Kidney epithelial cell (primary cell): ENCODE data around the gene JPH3. TPM values are rescaled to one million over a fixed set of nuclear protein-coding genes. Genes with fewer than 3 reads are reported as not detected.

Source experiments
- DNase-seq: peaks from one replicate; pipeline ENCODE4 v3.0.0-alpha.2; 2010; ENCODE audit warnings: low read depth
- H3K27me3 ChIP-seq: 2 replicates; pipeline ENCODE4 v1.6.0; 2011; ENCODE audit warnings: low read length; ENCODE audit not compliant: control insufficient read depth, insufficient read depth
- H3K36me3 ChIP-seq: 2 replicates; pipeline ENCODE4 v1.5.1; 2011; ENCODE audit warnings: low read length; ENCODE audit not compliant: control insufficient read depth, insufficient read depth
- H3K4me3 ChIP-seq: 2 replicates; pipeline ENCODE4 v1.5.1; 2011; ENCODE audit warnings: low read depth, mild to moderate bottlenecking, control low read depth, low read length
- total RNA-seq: library from RNA; depleted of rRNA; stranded (reverse); fragments of >200 nt; gene quantifications from 2 replicates; pipeline ENCODE4 v1.2.3, GENCODE V29; 2015
- TF ChIP-seq, protein P1 (sequence below): IDR thresholded peaks from 2 replicates; pipeline ENCODE4 v1.5.1; 2011; ENCODE audit warnings: mild to moderate bottlenecking, moderate library complexity, low read length, control low read depth, inconsistent platforms; ENCODE audit not compliant: insufficient read depth, poor library complexity, severe bottlenecking

Gene JPH3
- total RNA-seq, 1 donor from 2014 or later = 2.1 TPM

- Histone ChIP-seq H3K27me3 (peaks cover 24% of the 10 kb centered on the region), H3K4me3 (no peak overlapping the region), H3K36me3 (no peaks in the 10 kb centered on the region)
- DNase-seq = no peak
- TF ChIP-seq, protein P1, sequence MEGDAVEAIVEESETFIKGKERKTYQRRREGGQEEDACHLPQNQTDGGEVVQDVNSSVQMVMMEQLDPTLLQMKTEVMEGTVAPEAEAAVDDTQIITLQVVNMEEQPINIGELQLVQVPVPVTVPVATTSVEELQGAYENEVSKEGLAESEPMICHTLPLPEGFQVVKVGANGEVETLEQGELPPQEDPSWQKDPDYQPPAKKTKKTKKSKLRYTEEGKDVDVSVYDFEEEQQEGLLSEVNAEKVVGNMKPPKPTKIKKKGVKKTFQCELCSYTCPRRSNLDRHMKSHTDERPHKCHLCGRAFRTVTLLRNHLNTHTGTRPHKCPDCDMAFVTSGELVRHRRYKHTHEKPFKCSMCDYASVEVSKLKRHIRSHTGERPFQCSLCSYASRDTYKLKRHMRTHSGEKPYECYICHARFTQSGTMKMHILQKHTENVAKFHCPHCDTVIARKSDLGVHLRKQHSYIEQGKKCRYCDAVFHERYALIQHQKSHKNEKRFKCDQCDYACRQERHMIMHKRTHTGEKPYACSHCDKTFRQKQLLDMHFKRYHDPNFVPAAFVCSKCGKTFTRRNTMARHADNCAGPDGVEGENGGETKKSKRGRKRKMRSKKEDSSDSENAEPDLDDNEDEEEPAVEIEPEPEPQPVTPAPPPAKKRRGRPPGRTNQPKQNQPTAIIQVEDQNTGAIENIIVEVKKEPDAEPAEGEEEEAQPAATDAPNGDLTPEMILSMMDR = no peak
These were observed 40.2 kb downstream of the JPH3 start for GRCh38 chr16:87642491-87642890.

DNA sequence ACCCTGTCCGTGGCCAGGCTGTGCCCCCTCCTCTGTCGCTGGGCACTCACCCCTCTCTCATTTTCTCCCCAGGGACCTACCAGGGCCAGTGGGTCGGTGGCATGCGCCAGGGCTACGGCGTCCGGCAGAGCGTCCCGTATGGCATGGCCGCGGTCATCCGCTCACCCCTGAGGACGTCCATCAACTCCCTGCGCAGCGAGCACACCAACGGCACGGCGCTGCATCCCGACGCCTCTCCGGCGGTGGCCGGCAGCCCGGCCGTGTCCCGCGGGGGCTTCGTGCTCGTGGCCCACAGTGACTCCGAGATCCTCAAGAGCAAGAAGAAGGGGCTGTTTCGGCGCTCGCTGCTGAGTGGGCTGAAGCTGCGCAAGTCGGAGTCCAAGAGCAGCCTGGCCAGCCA lies 41.9 kb downstream of the JPH3 start:
- Histone ChIP-seq H3K36me3 (no peaks in the 10 kb centered on the region), H3K4me3 (no peak overlapping the region), H3K27me3 (peaks cover 36% of the 10 kb centered on the region)
- TF ChIP-seq, protein P1 = no peak
- no peak for DNase-seq

GRCh38 chr16:87644596-87644995 lies 42.3 kb downstream of the JPH3 start:
- Histone ChIP-seq H3K27me3 (peaks cover 40% of the 10 kb centered on the region), H3K36me3 (no peaks in the 10 kb centered on the region), H3K4me3 (no peak overlapping the region)
- DNase-seq = no peak
- TF ChIP-seq, protein P1 = no peak

- DNase-seq = no peak
- Histone ChIP-seq H3K27me3 (peaks cover 42% of the 10 kb centered on the region), H3K36me3 (no peaks in the 10 kb centered on the region), H3K4me3 (no peak overlapping the region)
- TF ChIP-seq, protein P1 = no peak
These were observed 43.5 kb downstream of the JPH3 start for GRCh38 chr16:87645802-87646201.

DNA sequence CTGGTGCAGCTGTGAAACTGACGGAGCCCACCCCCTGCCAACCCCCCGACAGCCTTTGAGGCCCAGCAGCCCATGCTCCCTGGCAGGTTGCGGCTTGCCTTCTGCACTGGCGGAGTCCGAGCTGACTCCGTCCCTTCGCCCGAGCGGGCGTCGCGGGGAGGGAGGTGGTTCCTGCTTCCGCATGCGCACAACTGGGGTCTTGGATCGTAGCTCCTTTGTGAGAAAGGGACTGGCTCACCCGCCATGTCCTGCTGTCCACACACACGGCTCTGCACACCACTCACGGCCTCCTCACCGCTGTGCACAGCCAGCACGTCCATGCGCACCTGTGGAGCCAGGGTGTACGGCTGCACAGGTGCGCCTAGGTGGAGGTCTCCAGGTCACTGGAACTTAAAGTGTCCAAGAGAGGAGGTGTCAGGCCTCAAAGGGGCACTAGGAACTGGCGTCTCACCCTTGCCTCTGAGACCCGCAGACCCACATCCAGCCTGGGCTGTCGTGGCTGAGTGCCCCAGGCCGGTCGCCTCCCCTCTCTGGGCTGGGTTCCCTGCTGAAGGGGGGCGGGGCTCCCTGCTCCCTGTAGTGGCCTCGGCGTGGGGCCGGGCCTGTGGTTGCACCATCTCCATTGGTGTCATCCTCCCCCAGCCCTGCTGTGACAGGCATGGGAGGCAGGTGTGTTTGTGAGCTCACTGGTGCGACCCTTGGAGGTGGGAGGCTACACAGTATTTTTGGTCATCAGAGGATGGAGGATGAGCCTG lies 45.3 kb downstream of the JPH3 start:
- H3K27me3 ChIP-seq = peaks cover 32% of the 10 kb centered on the region
- DNase-seq = no peak
- TF ChIP-seq, protein P1 = no peak
- H3K36me3 ChIP-seq = no peaks in the 10 kb centered on the region
- no peak overlapping the region for H3K4me3 ChIP-seq

GRCh38 chr16:87648236-87648635 lies 45.9 kb downstream of the JPH3 start:
- DNase-seq = no peak

More at GRCh38 chr16:87648236-87648635, 45.9 kb downstream of the JPH3 start:
- H3K4me3 ChIP-seq = no peak overlapping the region
- peaks cover 34% of the 10 kb centered on the region for H3K27me3 ChIP-seq
- H3K36me3 ChIP-seq = no peaks in the 10 kb centered on the region
- TF ChIP-seq, protein P1 = no peak
